NCI-H1092 treated with DMSO at 0.1 percent for 48 hours (cell line): ENCODE results near the gene ARID1B.
"Not testable (repeated sequence)": the region's sequence is repeated elsewhere in the genome, so short reads cannot be mapped to it uniquely, and the experiment has no call there.

Source experiments
- DNase-seq: peaks from one replicate; lab custom pipeline; 2025; lab: John Stamatoyannopoulos, UW

The ARID1B gene

GRCh38 chr6:157021993-157022740 lies 245.0 kb downstream of the ARID1B start:
- DNase-seq, result peak; percentile 75

DNA sequence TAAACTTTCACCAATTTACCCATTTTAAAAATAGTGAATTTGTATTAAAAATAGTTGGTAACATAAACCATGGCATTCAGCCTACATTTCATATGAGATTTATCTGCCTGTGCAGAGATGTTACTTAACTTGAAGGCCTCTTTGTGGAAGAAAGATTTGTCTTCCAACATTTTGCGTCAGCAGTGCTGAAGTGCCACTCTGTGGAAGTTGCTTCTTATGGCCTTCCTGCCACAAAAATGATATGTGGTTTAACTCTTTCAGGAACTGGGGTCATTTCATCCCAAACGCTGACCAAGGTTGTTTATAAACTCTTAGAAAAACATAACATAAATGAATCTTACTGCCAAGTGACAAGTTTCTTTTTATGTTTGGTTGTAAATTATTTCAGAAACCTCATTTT lies 246.8 kb downstream of the ARID1B start:
- DNase-seq, result no peak

DNA sequence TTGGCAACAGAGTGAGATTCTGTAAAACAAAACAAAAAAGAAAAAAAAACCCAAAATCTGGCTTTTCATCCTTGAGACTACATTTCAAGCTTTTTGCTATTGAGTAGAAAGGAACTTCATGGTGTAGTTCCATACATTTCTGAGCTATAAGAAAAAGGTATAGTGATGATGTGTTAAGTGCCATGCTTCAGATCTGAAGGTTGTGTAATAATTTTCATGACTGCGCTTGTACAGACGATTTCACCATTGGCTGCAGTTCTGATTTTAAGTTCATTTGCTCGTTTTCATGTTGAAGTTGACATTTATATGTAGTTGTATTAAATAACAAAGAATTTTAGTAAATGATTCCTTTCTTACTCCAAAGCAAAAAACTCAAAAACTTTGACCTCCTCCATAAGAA lies 247.6 kb downstream of the ARID1B start:
- no peak for DNase-seq

GRCh38 chr6:157025437-157025836 lies 248.3 kb downstream of the ARID1B start:
- no peak for DNase-seq

GRCh38 chr6:157029980-157030690 lies 253.0 kb downstream of the ARID1B start:
- DNase-seq, result no peak

- DNase-seq, result no peak
Measured at GRCh38 chr6:157030755-157031154, 253.6 kb downstream of the ARID1B start.

DNA sequence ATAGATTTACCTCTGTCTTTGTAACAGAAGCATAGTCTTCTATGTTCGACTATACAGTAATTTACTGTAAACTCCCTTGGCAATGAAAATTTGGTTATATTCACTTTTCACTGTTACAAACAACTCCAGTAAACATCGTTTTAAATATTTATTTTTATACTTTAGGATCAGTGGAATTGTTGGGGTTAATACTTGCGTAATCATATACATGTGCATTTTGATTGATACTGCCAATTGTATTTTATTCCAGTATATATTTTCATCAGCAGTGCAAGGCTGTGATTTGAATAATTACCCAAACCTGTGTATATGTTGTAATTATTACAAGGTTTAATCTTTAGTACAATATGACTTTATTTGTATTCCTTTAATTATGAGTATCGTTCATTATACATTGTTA lies 255.7 kb downstream of the ARID1B start:
- DNase-seq, result no peak

GRCh38 chr6:157033428-157034140 lies 256.4 kb downstream of the ARID1B start:
- DNase-seq, result no peak

GRCh38 chr6:157034436-157035230 lies 257.5 kb downstream of the ARID1B start:
- peak; percentile 51 for DNase-seq

GRCh38 chr6:157035546-157035945 lies 258.4 kb downstream of the ARID1B start:
- DNase-seq, result no peak

GRCh38 chr6:157036245-157036711 lies 259.1 kb downstream of the ARID1B start:
- DNase-seq, result no peak

GRCh38 chr6:157037165-157037564 lies 260.0 kb downstream of the ARID1B start:
- no peak for DNase-seq

DNA sequence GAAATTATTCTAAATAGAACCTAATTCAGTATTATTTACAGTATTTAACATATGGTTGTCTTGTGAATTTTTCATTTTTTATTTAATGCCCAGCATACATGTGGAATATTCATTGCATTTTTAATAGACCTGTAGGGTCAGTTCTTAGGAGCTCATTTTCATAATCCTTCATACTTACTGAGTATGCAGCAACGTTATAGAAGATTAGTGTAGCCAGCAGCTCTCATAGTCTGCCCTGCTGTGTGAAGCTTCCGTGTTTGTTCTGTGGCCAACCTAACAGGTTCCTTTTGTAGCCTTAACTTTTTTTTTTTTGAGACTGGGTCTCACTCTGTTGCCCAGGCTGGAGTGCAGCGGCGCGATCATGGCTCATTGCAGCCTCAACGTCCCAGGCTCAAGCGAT lies 261.4 kb downstream of the ARID1B start:
- no peak for DNase-seq

DNA sequence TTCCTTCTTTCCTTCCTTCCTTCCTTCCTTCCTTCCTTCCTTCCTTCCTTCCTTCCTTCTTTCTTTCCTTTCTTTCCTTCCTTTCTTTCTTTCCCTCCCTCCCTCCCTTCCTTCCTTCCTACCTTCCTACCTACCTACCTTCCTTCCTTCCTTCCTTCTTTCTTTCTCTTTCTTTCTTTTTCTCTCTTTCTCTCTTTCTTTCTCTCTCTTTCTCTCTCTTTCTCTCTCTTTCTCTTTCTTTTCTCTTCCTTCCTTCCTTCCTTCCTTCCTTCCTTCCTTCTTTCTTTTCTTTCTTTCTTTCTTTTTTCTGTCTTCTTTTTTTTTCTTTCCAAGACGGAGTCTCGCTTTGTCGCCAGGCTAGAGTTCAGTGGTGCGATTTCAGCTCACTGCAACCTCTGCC lies 262.5 kb downstream of the ARID1B start:
- DNase-seq, result not testable (repeated sequence)

- DNase-seq, result no peak
Measured at GRCh38 chr6:157040191-157040590, 263.0 kb downstream of the ARID1B start.

DNA sequence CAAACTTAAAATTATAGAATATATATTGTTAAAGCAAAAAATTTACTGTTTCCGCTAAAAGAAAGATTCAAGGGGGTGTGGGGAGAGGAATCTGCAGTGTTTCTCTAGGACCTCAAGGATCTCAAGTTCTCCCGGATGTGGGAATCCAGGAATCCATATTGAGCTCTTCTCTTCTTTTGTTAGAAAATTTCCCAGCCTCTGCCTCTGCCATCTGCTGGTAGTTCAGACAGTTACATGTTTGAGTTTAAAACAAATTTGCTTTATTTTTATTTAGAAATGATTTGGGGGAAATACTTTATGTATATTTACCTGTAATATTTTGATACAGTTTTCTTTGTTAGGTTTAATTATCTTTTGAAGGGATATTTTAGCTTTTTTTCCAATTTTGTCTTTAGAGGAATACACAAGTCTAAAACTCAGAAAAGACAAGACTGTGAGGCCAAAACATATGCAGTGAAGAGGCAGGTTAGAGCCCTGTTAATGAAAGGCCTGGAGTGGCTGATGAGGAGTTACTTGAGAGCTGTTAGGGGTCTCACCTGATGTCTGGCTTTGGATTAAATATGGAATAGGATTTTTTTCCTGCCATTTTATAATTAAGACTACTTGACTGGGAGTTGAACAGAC lies 268.8 kb downstream of the ARID1B start:
- peak; percentile 38 for DNase-seq

- no peak for DNase-seq
Measured at GRCh38 chr6:157046776-157047175, 269.6 kb downstream of the ARID1B start.

GRCh38 chr6:157047328-157047727 lies 270.1 kb downstream of the ARID1B start:
- DNase-seq, result no peak

DNA sequence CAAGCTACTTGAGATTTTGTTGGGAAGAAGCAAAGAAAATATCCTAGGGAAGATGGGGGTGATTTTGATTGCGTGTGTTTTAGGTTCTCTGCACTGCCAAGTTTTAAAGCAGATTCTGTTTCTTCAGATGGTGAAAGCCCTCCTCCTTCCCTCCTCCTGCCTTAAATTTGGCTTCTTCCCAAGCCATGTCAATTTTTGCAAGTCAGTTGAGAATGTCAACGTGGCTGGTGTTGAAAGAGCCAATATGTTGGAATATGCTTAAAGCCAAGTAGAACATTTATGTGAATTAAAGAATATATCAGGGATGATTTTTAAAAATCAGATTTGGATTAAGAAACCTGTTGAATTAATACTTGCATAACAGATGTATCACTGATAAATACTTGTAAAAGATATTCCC lies 270.8 kb downstream of the ARID1B start:
- no peak for DNase-seq

- DNase-seq, result no peak
Measured at GRCh38 chr6:157049133-157049532, 272.0 kb downstream of the ARID1B start.

DNA sequence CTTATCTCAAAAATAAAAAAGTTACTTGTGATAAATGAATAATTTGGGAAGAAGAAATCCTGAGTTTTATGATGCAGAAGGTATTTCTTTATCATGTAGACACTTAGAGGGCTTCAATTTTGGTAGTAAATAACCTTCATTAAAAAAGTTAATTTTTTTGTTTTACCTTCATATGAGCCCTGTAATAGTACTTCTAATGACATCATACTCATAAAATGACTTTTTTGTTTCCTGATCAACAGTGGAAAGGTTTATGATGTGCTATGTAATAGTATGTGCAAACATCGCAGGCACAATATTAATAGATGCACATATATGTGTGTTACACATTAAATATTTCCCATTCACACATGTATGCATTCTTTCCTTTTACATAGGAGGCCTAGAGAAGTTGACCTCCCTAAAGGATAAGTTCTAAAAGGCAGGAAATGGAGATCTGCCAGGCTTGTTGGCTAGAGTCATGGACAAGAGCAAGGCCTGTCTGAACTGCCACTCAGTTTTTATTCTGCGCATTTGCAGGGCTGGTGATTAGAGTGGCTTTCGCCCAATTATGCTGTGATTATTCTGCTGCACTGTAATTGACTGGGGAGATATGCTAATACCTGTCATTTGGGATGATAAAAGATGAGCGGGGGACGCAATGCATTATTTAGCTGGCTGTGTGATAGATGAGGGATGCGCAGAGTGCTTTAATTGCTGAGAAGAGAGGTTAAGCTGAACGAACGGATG lies 273.5 kb downstream of the ARID1B start:
- peak; percentile 57 for DNase-seq
